T-helper 1 cell treated with Interleukin-12 subunit alpha and Interleukin-12 subunit beta and Interleukin-4 antibody, amounts not matched to agents 30 μg/mL and 1 μg/mL, for 36 hours (primary cell): Measurements from ENCODE around the gene CST9L.
"Not testable (repeated sequence)": the region's sequence is repeated elsewhere in the genome, so short reads cannot be mapped to it uniquely, and the experiment has no call there.

Source experiments
- H3K27ac Mint-ChIP-seq: one replicate; pipeline ENCODE4 v1.8.0; 2021; ENCODE audit warnings: mild to moderate bottlenecking, mixed read lengths
- H3K27me3 Mint-ChIP-seq: one replicate; pipeline ENCODE4 v1.8.0; 2021; ENCODE audit warnings: low read depth, mixed read lengths
- H3K36me3 Mint-ChIP-seq: one replicate; pipeline ENCODE4 v1.8.0; 2021; ENCODE audit warnings: low read depth, mixed read lengths
- H3K4me1 Mint-ChIP-seq: one replicate; pipeline ENCODE4 v1.8.0; 2021; ENCODE audit warnings: low read depth, mixed read lengths
- H3K4me3 Mint-ChIP-seq: one replicate; pipeline ENCODE4 v1.8.0; 2021; ENCODE audit warnings: mild to moderate bottlenecking, moderate library complexity, mixed read lengths
- H3K9me3 Mint-ChIP-seq: one replicate; pipeline ENCODE4 v1.8.0; 2021; ENCODE audit warnings: mixed read lengths

CST9L gene

GRCh38 chr20:23598481-23598880 is 30.2 kb upstream of the CST9L start:
- Mint-ChIP-seq H3K27me3 (no peaks in the 10 kb centered on the region), H3K36me3 (no peaks in the 10 kb centered on the region), H3K4me1 (no peaks in the 10 kb centered on the region), H3K9me3 (no peaks in the 10 kb centered on the region), H3K27ac (no peak overlapping the region), H3K4me3 (no peak overlapping the region)

DNA sequence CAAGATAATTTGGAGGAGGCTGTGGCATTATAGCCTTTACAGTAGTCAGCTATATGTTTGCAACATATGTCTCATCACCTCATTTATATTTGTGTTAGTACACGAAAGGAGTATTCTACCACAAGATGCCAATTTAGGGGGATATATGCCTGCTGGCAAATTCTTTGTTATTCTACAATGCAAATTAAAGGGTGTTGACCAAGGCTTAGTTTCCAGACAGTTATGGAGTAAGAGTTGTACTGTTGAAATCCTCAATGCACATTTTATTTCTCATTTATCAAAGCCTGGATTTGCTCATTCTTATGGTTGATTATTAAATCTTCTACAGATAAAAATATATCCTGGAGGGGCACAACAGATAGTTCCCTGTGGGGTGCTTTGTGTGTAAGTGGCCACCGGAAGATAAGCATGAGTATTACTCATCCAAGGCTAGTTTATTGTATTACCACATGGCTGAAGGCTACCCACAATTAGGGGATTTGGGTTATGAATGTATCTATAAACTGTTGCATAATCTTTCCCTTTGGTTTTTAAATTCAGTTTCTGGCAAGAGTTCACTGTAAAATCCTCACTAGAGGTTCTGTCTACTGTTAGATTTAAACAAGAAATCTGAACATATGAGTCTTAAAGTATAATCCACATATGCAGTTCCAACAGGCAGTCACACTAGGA is 28.4 kb upstream of the CST9L start:
- Mint-ChIP-seq H3K27me3 (no peaks in the 10 kb centered on the region), H3K4me1 (no peaks in the 10 kb centered on the region), H3K9me3 (no peaks in the 10 kb centered on the region), H3K4me3 (no peak overlapping the region), H3K27ac (no peak overlapping the region), H3K36me3 (no peaks in the 10 kb centered on the region)

- Mint-ChIP-seq H3K4me1 (no peaks in the 10 kb centered on the region), H3K9me3 (no peaks in the 10 kb centered on the region), H3K36me3 (no peaks in the 10 kb centered on the region), H3K27ac (no peak overlapping the region), H3K27me3 (no peaks in the 10 kb centered on the region), H3K4me3 (no peak overlapping the region)
Observed at GRCh38 chr20:23595941-23596340, 27.7 kb upstream of the CST9L start.

DNA sequence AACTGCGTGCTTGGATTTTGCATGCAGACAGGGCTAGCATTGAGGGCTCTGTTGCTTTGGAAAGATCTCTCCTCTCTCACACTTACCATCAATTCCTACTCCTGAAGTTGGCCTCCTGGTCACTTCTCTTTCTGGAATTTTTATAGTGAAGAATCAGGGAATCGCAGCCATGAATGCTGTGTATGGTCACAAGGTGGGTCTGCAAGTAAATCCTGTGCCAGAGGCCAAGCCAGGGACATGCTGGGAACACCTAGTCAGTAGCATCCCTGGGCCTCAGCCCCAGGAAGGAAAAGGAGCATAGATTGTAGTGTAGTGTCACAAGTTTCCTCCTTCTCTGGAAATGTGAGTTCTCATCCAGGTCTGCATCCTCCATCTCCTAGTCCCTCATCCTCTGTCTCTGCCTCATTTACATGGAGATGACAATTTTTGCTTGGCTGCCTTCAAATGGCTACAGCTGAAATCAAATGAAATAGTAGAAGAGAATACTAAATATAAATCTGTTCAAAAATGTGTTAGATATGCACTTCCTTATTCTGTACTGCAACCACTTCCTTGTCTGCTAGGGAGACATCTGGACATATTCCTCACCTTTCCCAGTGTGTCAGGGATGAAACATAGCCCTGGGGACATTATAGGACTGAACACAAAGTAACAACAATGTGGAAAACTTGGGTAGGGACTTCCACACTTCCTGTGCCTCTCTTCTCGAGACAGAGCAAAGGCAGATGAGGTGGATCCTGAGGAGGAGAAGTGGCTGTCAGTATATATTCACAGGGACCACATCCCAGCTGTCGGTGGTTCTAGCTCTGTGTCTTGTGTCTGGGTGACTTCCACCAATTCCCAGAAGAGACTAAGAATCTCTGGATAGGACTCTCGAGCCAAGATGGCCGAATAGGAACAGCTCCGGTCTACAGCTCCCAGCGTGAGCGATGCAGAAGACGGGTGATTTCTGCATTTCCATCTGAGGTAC is 20.4 kb upstream of the CST9L start:
- H3K27me3 Mint-ChIP-seq, result peaks cover 3% of the 10 kb centered on the region
- H3K4me3 Mint-ChIP-seq, result no peak overlapping the region
- H3K36me3 Mint-ChIP-seq, result no peaks in the 10 kb centered on the region
- H3K9me3 Mint-ChIP-seq, result no peaks in the 10 kb centered on the region
- H3K4me1 Mint-ChIP-seq, result no peaks in the 10 kb centered on the region
- H3K27ac Mint-ChIP-seq, result no peak overlapping the region

- Mint-ChIP-seq H3K4me1 (no peaks in the 10 kb centered on the region), H3K4me3 (no peak overlapping the region), H3K27me3 (peaks cover 3% of the 10 kb centered on the region), H3K9me3 (no peaks in the 10 kb centered on the region), H3K36me3 (no peaks in the 10 kb centered on the region), H3K27ac (no peak overlapping the region)
Observed at GRCh38 chr20:23587631-23588030, 19.3 kb upstream of the CST9L start.

- Mint-ChIP-seq H3K9me3 (no peaks in the 10 kb centered on the region), H3K4me1 (no peaks in the 10 kb centered on the region), H3K27me3 (peaks cover 3% of the 10 kb centered on the region), H3K4me3 (no peak overlapping the region), H3K27ac (no peak overlapping the region), H3K36me3 (no peaks in the 10 kb centered on the region)
Observed at GRCh38 chr20:23586735-23587525, 18.6 kb upstream of the CST9L start.

DNA sequence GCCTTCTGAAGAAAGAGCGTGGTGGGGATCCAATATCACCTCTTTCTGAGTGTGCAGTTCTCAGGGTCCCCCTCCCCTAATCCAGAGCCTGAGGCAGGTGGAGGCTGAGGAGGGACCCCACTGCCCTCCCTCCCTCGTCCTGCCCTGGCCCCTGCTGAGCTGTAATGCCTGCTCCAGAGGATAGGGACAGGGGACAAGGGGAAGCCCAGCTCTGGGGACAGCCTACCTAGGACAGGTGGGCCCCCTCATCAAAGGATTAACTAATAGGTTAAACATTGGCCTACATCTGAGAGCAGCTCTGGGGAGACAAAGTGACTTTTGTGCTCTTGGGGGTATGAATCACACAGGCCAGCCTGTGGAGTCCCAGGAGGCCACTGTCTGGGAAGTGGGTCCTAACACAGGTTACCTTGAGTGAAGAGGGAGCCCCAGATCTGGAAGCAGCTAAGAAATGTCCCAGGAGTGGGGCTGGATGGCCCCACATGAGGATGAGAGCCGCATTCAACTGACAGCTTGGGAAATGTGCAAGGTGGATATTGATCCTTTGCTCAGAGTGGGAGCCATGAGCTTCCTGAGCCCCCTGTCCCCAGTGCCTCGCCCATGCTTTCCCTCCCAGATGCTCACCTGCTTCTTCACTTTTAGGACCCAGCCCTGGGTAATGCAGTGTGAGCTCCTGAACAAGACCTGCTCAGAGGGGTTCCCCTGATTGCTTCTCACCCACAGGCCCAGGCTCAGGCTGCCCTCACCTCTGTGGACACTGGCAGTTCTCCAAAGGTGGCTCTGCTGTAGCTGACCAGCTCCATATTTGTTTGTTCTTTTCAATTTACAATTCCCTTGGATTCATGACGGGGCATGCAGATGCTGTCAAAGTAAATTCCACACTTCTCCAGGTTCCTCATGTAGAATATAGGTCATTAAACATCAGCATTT is 17.8 kb upstream of the CST9L start:
- Mint-ChIP-seq H3K27me3 (peaks cover 6% of the 10 kb centered on the region), H3K27ac (no peak overlapping the region), H3K4me1 (no peaks in the 10 kb centered on the region), H3K4me3 (no peak overlapping the region), H3K36me3 (no peaks in the 10 kb centered on the region), H3K9me3 (no peaks in the 10 kb centered on the region)

DNA sequence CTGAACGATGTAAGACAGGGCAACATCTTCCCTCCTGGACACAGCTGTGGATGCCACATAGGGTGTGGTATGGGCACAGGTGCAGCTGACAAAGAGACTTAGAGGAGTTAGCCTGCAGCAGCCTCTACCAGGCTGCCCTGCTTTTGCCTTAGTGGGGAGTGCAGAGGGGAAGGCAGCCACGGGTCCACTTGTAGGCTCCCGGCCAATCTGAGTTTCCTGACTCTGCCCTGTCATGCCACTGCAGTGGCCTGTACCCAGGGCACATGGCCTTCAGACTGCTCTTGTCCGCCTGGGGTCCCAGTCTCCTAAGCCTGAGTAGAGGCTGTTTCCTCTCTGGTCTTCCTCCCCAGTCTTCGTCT is 17.1 kb upstream of the CST9L start:
- peaks cover 9% of the 10 kb centered on the region for H3K27me3 Mint-ChIP-seq
- H3K4me3 Mint-ChIP-seq, result no peak overlapping the region
- H3K36me3 Mint-ChIP-seq, result no peaks in the 10 kb centered on the region
- H3K4me1 Mint-ChIP-seq, result no peaks in the 10 kb centered on the region
- no peaks in the 10 kb centered on the region for H3K9me3 Mint-ChIP-seq
- no peak overlapping the region for H3K27ac Mint-ChIP-seq

DNA sequence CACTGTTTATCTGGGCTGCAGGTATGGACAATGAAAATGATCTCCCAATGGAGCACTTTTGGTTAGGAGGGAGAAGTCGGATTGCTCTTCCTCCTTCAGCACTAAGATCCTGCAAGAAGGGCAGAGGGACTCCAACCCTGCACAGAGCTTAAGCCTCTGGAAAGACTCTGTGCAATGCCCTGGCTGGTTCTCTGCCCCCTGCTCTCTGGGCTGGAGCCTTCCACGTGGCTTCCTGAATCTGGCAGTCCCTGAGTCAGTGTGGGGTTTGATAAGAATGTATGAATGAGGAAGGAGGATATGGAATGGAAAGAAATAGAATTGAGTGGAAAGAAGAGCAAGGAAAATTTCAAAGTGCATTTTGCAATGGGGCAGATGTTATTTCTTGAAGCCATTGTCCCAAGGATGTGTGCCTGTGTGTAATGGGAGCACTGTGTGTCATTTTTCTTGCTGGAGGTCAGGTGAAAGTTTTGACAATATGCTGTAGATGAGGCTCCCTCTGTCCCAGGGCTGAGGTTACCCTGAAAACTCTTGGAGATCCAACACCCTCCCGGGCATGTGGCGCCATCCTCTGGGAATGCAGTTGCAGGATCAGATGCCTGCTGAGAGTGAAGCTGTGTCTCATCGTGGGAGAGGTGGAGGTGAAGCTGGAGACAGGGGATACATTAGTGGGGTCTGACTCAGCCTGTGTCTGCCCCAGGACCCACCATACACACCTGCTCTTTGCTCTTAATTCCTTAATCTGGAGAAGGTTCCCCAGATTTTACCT is 16.3 kb upstream of the CST9L start:
- peaks cover 9% of the 10 kb centered on the region for H3K27me3 Mint-ChIP-seq
- H3K4me1 Mint-ChIP-seq, result no peaks in the 10 kb centered on the region
- H3K27ac Mint-ChIP-seq, result no peak overlapping the region
- H3K9me3 Mint-ChIP-seq, result no peaks in the 10 kb centered on the region
- H3K36me3 Mint-ChIP-seq, result no peaks in the 10 kb centered on the region
- H3K4me3 Mint-ChIP-seq, result no peak overlapping the region

DNA sequence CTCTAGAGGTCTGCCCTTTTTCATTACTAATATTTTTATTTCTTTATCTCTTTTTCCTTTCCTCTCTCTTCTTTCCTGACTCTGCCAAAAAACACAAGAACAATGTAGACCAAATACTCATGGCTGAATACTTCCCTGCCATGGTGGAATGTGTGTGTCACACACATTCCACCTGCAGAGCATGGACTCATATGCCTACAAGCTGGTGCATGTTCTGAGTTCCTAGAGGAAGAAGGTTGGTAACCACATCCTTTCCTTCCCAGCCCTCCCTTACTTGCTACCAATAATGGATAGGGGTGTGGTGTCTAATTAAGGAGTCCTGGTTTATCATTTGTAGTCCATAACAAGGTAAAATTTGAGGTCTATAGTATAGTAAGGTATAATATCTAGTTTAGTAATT is 15.2 kb upstream of the CST9L start:
- no peaks in the 10 kb centered on the region for H3K36me3 Mint-ChIP-seq
- H3K4me1 Mint-ChIP-seq, result no peaks in the 10 kb centered on the region
- no peak overlapping the region for H3K4me3 Mint-ChIP-seq
- peaks cover 9% of the 10 kb centered on the region for H3K27me3 Mint-ChIP-seq
- no peaks in the 10 kb centered on the region for H3K9me3 Mint-ChIP-seq
- H3K27ac Mint-ChIP-seq, result no peak overlapping the region

DNA sequence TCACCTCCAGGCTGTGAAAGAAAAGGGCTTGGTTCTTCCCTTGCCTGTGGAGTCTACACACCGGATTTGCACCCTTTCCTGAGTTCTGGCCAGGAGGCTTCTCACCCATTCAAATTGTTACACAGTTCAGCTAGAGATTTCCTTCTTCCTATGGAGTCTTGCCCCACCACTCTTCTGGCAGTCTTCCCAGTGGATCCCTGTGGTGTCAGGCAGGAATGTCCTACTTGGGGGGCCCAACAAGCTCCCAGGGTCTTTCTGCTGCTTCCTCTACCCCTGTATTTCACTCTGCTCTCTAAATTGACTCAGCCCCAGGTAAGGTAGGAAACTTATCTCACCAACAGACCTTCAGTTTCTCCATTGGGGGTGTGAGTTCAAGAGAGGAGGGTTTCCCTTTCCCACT is 14.0 kb upstream of the CST9L start:
- Mint-ChIP-seq H3K36me3 (no peaks in the 10 kb centered on the region), H3K9me3 (no peaks in the 10 kb centered on the region), H3K27me3 (peaks cover 9% of the 10 kb centered on the region), H3K4me1 (no peaks in the 10 kb centered on the region), H3K4me3 (no peak overlapping the region), H3K27ac (no peak overlapping the region)

- not testable (repeated sequence) for H3K36me3 Mint-ChIP-seq, H3K27ac Mint-ChIP-seq, H3K4me1 Mint-ChIP-seq, H3K4me3 Mint-ChIP-seq, H3K9me3 Mint-ChIP-seq, H3K27me3 Mint-ChIP-seq
Observed at GRCh38 chr20:23581833-23582232, 13.5 kb upstream of the CST9L start.

DNA sequence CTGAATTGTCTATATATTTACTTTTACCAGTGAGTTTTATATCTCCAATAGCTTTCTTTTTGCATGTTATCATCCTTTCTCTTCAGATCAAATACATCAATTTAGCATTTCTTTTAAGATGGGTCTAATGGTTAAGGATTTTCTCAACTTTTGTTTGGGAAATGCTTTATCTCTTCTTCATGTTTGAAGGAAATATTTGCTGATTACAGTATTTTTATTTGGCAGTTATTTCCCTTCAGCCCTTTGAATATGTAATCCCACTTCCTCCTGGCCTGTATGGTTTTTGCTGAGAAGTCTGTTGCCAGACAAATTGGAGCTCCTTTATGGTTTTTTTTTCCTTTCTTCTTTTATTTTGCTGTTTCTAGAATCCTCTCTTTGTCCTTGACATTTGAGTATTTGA is 6.7 kb upstream of the CST9L start:
- Mint-ChIP-seq H3K4me1 (no peaks in the 10 kb centered on the region), H3K36me3 (no peaks in the 10 kb centered on the region), H3K27me3 (peaks cover 34% of the 10 kb centered on the region), H3K27ac (no peak overlapping the region), H3K4me3 (no peak overlapping the region), H3K9me3 (no peaks in the 10 kb centered on the region)
